ENCODE data around the gene LHFPL3.
"Not testable (repeated sequence)": the region's sequence is repeated elsewhere in the genome, so short reads cannot be mapped to it uniquely, and the experiment has no call there.

LHFPL3 gene

DNA sequence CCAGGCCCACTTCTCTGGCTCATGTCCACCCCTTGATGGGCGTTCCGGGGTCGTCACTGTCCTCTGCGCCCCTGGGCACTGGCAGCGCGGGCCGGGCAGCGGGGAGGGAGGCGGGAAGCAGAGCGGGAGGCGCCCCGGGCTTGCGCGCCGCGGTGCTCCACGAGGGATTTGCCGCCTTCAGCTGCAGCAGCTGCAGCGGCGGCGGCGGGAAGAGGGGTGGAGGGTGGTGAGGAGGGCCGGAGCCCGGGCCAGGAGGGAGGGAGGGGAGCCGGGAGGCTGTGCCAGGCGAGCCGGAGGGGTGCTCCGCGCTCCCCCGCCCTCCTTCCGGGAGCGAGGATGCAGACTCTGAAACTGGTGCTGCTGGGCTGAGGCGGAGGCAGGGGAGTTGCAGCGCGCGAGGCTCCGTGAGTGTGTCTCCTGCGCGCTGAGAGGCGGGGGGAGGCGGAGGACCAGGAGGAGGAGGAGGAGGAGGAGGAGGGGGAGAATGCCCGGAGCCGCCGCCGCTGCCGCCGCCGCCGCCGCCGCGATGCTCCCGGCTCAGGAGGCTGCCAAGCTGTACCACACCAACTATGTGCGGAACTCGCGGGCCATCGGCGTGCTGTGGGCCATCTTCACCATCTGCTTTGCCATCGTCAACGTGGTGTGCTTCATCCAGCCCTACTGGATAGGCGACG is at the start of gene LHFPL3:
Gene LHFPL3, plus strand, starts transcription at position 308 of the 674 bp plus-strand sequence.
- H3K4me3 Mint-ChIP-seq: peak within 1 kb of the TSS; percentile 70
- H3K9me3 Mint-ChIP-seq (ENCODE audit: low read depth): no peaks in the 10 kb centered on the region
- H3K4me1 Mint-ChIP-seq (ENCODE audit: low read depth): peaks cover 17% of the 10 kb centered on the region
- H3K36me3 Mint-ChIP-seq: no peaks in the 10 kb centered on the region
- H3K27ac Mint-ChIP-seq: no peak within 1 kb of the TSS
- H3K27me3 Mint-ChIP-seq: peaks cover 43% of the 10 kb centered on the region

DNA sequence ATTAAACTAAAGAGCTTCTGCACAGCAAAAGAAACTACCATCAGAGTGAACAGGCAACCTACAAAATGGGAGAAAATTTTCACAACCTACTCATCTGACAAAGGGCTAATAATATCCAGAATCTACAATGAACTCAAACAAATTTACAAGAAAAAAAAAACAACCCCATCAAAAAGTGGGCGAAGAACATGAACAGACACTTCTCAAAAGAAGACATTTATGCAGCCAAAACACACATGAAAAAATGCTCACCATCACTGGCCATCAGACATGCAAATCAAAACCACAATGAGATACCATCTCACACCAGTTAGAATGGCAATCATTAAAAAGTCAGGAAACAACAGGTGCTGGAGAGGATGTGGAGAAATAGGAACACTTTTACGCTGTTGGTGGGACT is 46.7 kb upstream of the LHFPL3 start:
- H3K9me3 Mint-ChIP-seq (ENCODE audit: low read depth); H3K4me3 Mint-ChIP-seq; H3K4me1 Mint-ChIP-seq (ENCODE audit: low read depth); H3K36me3 Mint-ChIP-seq; H3K27ac Mint-ChIP-seq; H3K27me3 Mint-ChIP-seq: not testable (repeated sequence)

DNA sequence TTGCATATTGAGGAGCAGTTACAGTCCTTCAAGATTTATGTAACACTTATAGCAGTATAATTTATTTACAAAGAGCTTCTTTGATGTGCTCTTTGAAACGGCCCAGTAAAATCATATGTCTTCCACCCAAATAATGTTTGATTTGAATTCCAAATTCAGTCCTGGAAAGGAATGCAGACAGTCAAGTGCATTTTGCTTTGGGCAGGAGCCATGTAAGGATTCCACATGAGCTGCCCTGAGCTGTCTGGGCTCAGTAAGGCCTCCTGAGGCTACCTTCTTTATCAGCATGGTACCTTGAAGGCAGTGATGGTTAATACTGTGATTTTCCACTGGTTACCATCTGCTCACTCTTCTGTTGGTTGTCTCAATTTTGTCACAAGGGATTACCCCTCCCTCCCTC is 41.6 kb upstream of the LHFPL3 start:
- H3K27ac Mint-ChIP-seq: no peak overlapping the region
- H3K36me3 Mint-ChIP-seq: no peaks in the 10 kb centered on the region
- no peak overlapping the region for H3K4me3 Mint-ChIP-seq
- H3K27me3 Mint-ChIP-seq: peaks cover 4% of the 10 kb centered on the region
- H3K4me1 Mint-ChIP-seq (ENCODE audit: low read depth): no peaks in the 10 kb centered on the region
- H3K9me3 Mint-ChIP-seq (ENCODE audit: low read depth): no peaks in the 10 kb centered on the region

DNA sequence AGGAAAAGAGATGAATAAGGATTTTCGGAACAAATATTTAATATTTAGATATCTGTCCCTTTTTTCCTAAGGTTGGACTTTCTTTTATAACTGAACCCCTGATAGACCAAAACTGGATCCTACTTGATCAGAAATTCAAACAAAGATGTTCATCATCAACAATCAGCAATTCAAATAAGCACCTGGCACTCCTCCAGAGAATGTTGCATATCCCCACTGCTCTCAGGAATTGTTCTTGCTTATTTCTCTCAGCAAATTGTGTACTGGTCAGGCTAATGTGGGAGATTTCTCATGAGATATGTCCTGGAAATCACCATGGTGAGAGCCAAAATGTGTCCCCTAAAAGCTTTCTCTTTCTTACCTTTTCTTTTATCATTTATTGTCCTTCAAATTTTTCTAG is 40.3 kb upstream of the LHFPL3 start:
- Mint-ChIP-seq H3K27me3 (peaks cover 8% of the 10 kb centered on the region), H3K9me3 (ENCODE audit: low read depth) (no peaks in the 10 kb centered on the region), H3K4me1 (ENCODE audit: low read depth) (no peaks in the 10 kb centered on the region), H3K36me3 (no peaks in the 10 kb centered on the region), H3K4me3 (no peak overlapping the region), H3K27ac (no peak overlapping the region)

DNA sequence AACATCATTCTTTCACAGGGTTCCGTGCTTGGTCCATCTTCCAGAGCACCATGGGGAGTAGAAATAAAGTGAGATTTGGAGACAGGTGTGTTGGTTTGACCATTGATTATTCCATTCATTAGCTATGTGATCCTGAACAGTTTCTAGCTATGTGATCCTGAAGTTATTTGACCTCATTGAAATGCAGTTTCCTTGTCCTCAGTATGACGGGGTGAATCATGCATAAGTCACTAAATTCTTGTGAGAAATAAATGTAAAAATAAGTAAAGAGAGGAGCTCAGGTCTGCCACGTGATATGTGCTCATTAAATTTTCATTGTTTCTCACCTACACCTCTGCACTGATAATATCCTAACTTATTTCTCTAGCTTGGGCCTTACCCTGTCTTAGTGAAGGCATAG is 34.1 kb upstream of the LHFPL3 start:
- H3K36me3 Mint-ChIP-seq: no peaks in the 10 kb centered on the region
- H3K4me3 Mint-ChIP-seq: no peak overlapping the region
- H3K9me3 Mint-ChIP-seq (ENCODE audit: low read depth): no peaks in the 10 kb centered on the region
- H3K4me1 Mint-ChIP-seq (ENCODE audit: low read depth): no peaks in the 10 kb centered on the region
- peaks cover 14% of the 10 kb centered on the region for H3K27me3 Mint-ChIP-seq
- no peak overlapping the region for H3K27ac Mint-ChIP-seq

DNA sequence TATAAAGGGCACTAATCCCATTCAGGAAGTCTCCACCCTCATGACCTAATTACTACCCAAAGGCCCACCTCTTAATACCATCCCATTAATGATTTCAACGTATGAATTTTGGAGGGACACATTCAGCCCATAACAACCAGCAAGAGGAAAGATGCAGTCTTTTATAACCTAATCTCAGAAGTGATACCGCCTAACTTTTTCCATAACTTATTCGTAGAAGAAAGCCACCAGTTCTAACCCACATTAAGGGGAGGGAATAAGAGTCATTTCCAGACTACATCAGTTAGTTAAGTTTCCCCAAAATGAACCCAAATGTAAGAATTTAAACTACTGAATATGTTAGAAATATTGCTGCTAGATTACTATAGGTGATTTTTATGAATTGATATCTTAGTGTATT is 32.1 kb upstream of the LHFPL3 start:
- Mint-ChIP-seq H3K27me3 (peaks cover 18% of the 10 kb centered on the region), H3K27ac (no peak overlapping the region), H3K4me3 (no peak overlapping the region), H3K36me3 (no peaks in the 10 kb centered on the region), H3K4me1 (ENCODE audit: low read depth) (no peaks in the 10 kb centered on the region), H3K9me3 (ENCODE audit: low read depth) (no peaks in the 10 kb centered on the region)

DNA sequence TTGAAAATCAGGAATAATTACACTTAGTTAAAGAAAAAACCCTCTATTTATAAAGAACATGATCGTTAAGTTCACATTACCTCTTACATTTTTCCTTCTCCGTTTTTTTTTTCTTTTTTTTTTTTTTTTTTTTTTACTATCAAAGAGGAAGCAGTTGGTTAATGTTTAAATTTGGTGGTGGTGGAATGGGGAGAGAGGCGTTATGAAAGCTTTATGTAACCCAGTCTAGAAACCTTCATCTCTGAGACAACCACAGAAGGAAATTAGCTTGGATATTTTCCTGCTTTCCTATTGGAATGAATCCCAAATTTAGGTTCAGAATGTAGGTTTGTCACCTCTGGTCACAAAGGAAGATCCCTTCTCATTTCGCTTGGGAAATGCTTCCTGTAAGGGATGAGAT is 31.5 kb upstream of the LHFPL3 start:
- no peak overlapping the region for H3K4me3 Mint-ChIP-seq
- peaks cover 18% of the 10 kb centered on the region for H3K27me3 Mint-ChIP-seq
- no peaks in the 10 kb centered on the region for H3K9me3 Mint-ChIP-seq (ENCODE audit: low read depth)
- no peak overlapping the region for H3K27ac Mint-ChIP-seq
- H3K4me1 Mint-ChIP-seq (ENCODE audit: low read depth): no peaks in the 10 kb centered on the region
- H3K36me3 Mint-ChIP-seq: no peaks in the 10 kb centered on the region

DNA sequence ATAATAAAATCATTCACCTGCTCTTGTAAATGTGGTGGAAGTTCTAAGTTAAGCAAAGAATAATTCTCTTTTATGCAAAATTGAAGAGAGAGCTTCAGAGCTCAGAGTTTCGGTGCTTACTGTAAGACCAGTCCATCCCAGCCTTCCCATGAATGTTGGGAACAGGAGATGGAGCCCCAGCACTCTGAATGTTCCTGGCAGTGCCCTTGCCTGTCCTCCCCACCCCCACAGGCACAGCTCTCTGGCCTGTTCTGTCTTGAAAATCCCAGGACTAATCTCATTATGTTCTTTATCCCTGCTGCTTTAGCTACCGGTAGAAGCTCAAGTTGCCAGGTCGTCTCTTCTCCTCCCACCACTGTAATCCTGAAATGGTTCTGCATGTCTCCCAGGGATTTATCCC is 29.1 kb upstream of the LHFPL3 start:
- H3K27me3 Mint-ChIP-seq: peaks cover 14% of the 10 kb centered on the region
- H3K36me3 Mint-ChIP-seq: no peaks in the 10 kb centered on the region
- no peaks in the 10 kb centered on the region for H3K4me1 Mint-ChIP-seq (ENCODE audit: low read depth)
- H3K4me3 Mint-ChIP-seq: no peak overlapping the region
- no peaks in the 10 kb centered on the region for H3K9me3 Mint-ChIP-seq (ENCODE audit: low read depth)
- no peak overlapping the region for H3K27ac Mint-ChIP-seq

DNA sequence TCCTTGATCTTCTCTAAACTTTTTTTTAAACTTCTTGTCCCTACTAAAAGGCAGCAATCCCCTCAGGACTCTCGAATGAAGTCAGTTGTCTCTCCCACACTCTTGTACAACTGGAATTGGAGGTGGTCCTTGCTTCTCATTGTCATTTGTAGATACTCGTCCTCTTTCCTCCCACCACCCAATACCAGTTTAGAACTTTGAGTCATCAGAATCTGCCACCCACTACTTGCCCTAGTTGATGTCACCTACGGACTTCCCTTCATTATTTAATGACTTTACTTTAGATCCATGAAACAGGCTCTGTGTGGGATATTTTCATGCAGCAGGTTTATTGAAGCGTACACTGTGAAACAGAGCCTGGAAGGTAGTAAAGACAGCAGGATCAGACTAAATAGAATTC is 28.6 kb upstream of the LHFPL3 start:
- Mint-ChIP-seq H3K4me1 (ENCODE audit: low read depth) (no peaks in the 10 kb centered on the region), H3K27ac (no peak overlapping the region), H3K27me3 (peaks cover 12% of the 10 kb centered on the region), H3K36me3 (no peaks in the 10 kb centered on the region), H3K4me3 (no peak overlapping the region), H3K9me3 (ENCODE audit: low read depth) (no peaks in the 10 kb centered on the region)

DNA sequence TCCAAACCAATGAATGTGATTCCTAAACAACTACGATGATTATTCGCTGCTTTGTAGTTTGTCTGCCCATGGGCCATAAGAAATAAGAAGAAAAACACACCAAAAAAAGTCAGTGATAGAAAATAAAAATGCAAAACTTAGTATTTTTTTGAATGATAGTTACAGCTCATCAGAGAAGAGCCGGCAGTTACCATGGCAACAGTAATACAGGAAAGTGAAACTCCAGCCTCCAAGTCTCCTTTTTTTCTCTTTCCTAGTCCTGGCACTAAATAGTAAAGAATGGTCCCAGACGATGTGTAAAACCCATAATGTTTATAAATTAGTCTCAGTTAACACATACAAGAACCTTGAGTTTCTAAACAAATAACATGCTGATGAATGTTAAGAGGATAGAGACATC is 21.6 kb upstream of the LHFPL3 start:
- H3K36me3 Mint-ChIP-seq: no peaks in the 10 kb centered on the region
- no peaks in the 10 kb centered on the region for H3K4me1 Mint-ChIP-seq (ENCODE audit: low read depth)
- peaks cover 2% of the 10 kb centered on the region for H3K27me3 Mint-ChIP-seq
- H3K27ac Mint-ChIP-seq: no peak overlapping the region
- no peak overlapping the region for H3K4me3 Mint-ChIP-seq
- H3K9me3 Mint-ChIP-seq (ENCODE audit: low read depth): no peaks in the 10 kb centered on the region

DNA sequence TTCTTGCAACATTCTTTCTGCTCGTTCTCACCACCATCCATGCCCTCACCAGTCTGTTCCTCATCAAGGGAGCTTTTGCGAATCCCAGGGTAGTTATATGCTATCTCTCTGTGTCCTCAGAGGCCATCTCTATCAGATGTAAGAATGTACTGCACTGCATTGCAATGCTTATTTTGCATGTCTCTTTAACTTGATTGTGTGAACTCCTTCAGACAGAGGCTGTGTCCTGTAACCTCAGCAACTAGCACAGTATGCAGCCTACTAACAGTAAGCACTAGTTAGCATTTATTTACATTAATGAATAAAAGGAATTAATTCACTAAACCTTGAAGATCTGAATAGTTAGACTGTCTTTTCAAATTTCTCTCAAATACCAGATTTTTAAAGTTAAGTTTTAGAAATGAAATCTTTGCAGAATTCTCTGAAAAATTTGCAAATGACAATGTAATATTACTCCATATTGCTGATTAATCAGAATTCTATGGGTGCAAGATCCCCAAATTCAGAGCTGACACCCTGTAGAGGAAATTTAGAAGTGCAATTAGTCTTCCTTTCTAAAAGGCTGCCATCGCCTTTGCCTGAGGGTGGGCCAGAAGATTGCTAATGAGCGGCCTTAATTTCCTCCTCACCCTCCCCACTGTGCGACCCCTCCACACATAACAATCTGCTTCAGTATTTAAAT is 10.3 kb upstream of the LHFPL3 start:
- Mint-ChIP-seq H3K36me3 (no peaks in the 10 kb centered on the region), H3K4me1 (ENCODE audit: low read depth) (no peaks in the 10 kb centered on the region)

DNA sequence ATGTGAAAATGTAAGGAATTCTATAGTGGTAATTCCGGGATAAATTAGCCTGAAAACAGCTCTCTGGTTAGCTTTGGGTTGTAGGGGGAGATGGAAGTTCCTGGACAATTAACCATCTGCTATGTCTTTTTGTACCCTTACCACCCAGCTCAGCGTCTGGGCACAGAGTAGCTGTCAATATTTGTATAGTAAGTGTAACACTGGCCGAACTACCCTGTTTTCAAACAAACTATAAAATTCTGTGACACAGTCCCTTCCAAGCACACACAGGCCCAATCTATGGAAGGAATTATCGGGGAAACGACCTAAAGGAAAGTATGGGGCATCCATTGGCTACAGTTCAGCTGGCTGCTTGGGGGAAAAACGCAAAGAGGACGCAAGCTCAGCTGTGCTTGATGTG is 869 bp upstream of the LHFPL3 start:
- H3K9me3 Mint-ChIP-seq (ENCODE audit: low read depth): no peaks in the 10 kb centered on the region
- peaks cover 41% of the 10 kb centered on the region for H3K27me3 Mint-ChIP-seq
- no peak overlapping the region for H3K27ac Mint-ChIP-seq
- H3K36me3 Mint-ChIP-seq: no peaks in the 10 kb centered on the region
- peak overlapping the region; percentile 52 for H3K4me3 Mint-ChIP-seq
- H3K4me1 Mint-ChIP-seq (ENCODE audit: low read depth): peaks cover 17% of the 10 kb centered on the region

More for the DNA sequence above, 10.3 kb upstream of the LHFPL3 start:
- Mint-ChIP-seq H3K9me3 (ENCODE audit: low read depth) (peaks cover 27% of the 10 kb centered on the region), H3K27ac (no peak overlapping the region), H3K27me3 (peaks cover 3% of the 10 kb centered on the region), H3K4me3 (no peak overlapping the region)

DNA sequence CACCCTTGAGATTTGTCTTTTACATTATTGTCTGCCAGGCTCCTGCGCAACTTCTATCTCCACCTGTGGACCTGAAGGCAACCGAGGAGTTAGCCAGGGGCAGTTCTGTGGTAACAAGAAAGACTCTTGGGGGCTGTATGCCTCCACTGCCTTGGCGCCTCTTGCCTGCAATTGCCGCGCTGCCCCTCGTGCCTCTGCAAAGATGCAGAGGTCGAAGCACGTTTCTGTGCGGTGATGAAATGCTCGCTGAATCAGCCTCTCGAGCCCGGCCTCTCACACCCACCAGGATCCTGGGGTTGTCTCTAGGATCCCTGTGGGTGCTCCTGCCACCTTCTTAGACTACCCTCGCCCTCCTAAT is 486 bp upstream of the LHFPL3 start:
- Mint-ChIP-seq H3K27ac (no peak overlapping the region), H3K27me3 (peaks cover 42% of the 10 kb centered on the region), H3K9me3 (ENCODE audit: low read depth) (no peaks in the 10 kb centered on the region), H3K4me3 (no peak overlapping the region), H3K36me3 (no peaks in the 10 kb centered on the region), H3K4me1 (ENCODE audit: low read depth) (peaks cover 17% of the 10 kb centered on the region)

DNA sequence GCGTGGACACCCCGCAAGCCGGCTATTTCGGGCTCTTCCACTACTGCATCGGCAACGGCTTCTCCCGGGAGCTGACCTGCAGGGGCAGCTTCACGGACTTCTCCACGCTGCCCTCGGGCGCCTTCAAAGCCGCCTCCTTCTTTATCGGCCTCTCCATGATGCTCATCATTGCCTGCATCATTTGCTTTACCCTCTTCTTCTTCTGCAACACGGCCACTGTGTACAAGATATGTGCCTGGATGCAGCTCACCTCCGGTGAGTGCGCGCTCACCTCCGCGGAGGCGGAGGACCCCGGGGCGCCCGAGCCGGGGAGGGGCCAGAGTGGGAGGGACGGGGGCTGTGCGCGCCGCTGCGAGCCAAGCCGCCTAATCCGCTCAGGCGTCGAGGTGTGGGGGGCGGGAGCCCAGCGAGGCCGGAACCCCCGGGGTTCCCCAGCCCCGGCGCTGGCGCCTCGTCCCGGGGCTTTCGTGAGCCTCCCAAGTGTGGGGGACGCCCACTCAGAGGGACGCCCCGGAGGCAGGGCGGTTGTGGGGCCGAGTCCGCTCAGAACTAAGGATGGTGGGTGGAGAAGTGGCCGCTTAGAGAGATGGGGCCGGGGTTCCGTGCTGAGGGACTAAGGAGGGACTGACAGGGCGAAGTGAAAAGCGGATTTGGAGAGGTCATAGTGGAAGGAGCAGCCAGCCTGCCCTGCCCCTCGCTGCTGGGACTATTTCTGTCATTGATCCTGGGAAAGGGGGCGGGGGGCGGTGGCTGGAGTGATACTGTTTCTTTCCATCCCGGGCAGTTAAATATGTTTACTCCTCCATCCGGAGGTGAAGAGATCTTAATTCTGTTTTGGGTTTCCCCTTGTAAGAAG is 795 bp downstream of the LHFPL3 start:
- peak overlapping the region; percentile 70 for H3K4me3 Mint-ChIP-seq
- H3K4me1 Mint-ChIP-seq (ENCODE audit: low read depth): peaks cover 17% of the 10 kb centered on the region
- H3K27me3 Mint-ChIP-seq: peaks cover 48% of the 10 kb centered on the region
- H3K36me3 Mint-ChIP-seq: no peaks in the 10 kb centered on the region
- H3K9me3 Mint-ChIP-seq (ENCODE audit: low read depth): no peaks in the 10 kb centered on the region
- no peak overlapping the region for H3K27ac Mint-ChIP-seq

DNA sequence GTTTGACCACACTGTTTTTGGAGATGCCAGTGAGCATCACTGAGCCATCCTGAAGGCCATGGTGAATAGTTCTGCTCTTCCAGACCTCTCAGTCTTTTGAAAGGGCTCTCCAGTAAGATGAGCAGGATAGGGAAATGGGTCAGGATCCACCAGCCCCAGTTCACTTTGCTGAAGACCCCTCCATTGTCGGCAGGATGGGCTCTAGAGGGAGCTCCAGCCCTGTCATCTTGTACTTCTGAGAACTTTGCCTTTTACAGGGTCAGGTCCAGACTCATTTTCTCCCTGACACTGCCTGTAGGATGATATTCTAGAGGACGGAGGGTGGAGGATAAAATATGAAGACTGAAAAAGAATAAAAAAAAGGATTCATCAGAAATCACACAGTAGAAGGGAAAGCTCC is 13.1 kb downstream of the LHFPL3 start:
- no peaks in the 10 kb centered on the region for H3K36me3 Mint-ChIP-seq
- no peaks in the 10 kb centered on the region for H3K9me3 Mint-ChIP-seq (ENCODE audit: low read depth)
- H3K4me1 Mint-ChIP-seq (ENCODE audit: low read depth): no peaks in the 10 kb centered on the region
- peaks cover 4% of the 10 kb centered on the region for H3K27me3 Mint-ChIP-seq
- no peak overlapping the region for H3K4me3 Mint-ChIP-seq
- no peak overlapping the region for H3K27ac Mint-ChIP-seq

Measured in activated naive CD8-positive, alpha-beta T cell (primary cell).